OCI-LY3 (cell line): ENCODE data around the gene ZPR1.

Source experiments
- H2AFZ ChIP-seq: fragments of 200-600, 300-600 bp; shearing (Covaris generic); 2 replicates; pipeline ENCODE4 v1.6.0; 2014; ENCODE audit warnings: antibody characterized with exemption, low read depth, low read length
- H3K27ac ChIP-seq: fragments of 200-600, 300-600 bp; sonication (generic); 2 replicates; pipeline ENCODE4 v1.5.1; 2014; ENCODE audit warnings: mild to moderate bottlenecking, low read length, moderate library complexity, mixed read lengths
- H3K27me3 ChIP-seq: fragments of 200-600, 300-600 bp; sonication (generic); 2 replicates; pipeline ENCODE4 v1.6.1; 2014; ENCODE audit warnings: low read depth, low read length, mixed read lengths
- H3K36me3 ChIP-seq: fragments of 200-600, 300-600 bp; sonication (generic); replicated peaks from 2 replicates; pipeline ENCODE3; 2014; ENCODE audit warnings: low read depth, low read length, mixed read lengths
- H3K4me1 ChIP-seq: fragments of 300-600, 200-600 bp; sonication (generic); 2 replicates; pipeline ENCODE4 v1.6.1; 2014; ENCODE audit warnings: low read length, mixed read lengths
- H3K4me2 ChIP-seq: fragments of 200-600, 300-600 bp; sonication (generic); 2 replicates; pipeline ENCODE4 v1.6.1; 2014; ENCODE audit warnings: low read length, mixed read lengths
- H3K4me3 ChIP-seq: fragments of 300-600, 200-600 bp; sonication (generic); 2 replicates; pipeline ENCODE4 v1.5.1; 2014; ENCODE audit warnings: antibody characterized with exemption, mild to moderate bottlenecking, low read length, moderate library complexity
- H3K79me2 ChIP-seq: fragments of 300-600, 200-600 bp; shearing (Covaris generic); 2 replicates; pipeline ENCODE4 v1.6.1; 2014; ENCODE audit warnings: mild to moderate bottlenecking, low read length, mixed read lengths
- H3K9ac ChIP-seq: fragments of 300-600, 200-600 bp; shearing (Covaris generic); 2 replicates; pipeline ENCODE4 v1.6.0; 2014; ENCODE audit warnings: mild to moderate bottlenecking, low read length, moderate library complexity
- H3K9me3 ChIP-seq: fragments of 200-600, 300-600 bp; shearing (Covaris generic); 2 replicates; pipeline ENCODE4 v1.6.1; 2014; ENCODE audit warnings: low read length, mixed read lengths; ENCODE audit not compliant: insufficient read depth
- H4K20me1 ChIP-seq: fragments of 200-600, 300-600 bp; sonication (generic); 2 replicates; pipeline ENCODE4 v1.6.1; 2016; ENCODE audit warnings: low read length, mixed read lengths; ENCODE audit not compliant: insufficient read depth
- EZH2phosphoT487 ChIP-seq: fragments of 200-600 bp; shearing (Covaris generic); IDR thresholded peaks from 2 replicates; pipeline ENCODE4 v1.6.1; 2018; ENCODE audit warnings: antibody characterized with exemption, mixed run types, low read depth
- TF ChIP-seq, protein P1 (sequence below): fragments of 200-600, 300-600 bp; sonication (generic); IDR thresholded peaks from 2 replicates; pipeline ENCODE4 v1.5.1; 2014; ENCODE audit warnings: antibody characterized with exemption, low read length, low read depth

ZPR1 gene

DNA sequence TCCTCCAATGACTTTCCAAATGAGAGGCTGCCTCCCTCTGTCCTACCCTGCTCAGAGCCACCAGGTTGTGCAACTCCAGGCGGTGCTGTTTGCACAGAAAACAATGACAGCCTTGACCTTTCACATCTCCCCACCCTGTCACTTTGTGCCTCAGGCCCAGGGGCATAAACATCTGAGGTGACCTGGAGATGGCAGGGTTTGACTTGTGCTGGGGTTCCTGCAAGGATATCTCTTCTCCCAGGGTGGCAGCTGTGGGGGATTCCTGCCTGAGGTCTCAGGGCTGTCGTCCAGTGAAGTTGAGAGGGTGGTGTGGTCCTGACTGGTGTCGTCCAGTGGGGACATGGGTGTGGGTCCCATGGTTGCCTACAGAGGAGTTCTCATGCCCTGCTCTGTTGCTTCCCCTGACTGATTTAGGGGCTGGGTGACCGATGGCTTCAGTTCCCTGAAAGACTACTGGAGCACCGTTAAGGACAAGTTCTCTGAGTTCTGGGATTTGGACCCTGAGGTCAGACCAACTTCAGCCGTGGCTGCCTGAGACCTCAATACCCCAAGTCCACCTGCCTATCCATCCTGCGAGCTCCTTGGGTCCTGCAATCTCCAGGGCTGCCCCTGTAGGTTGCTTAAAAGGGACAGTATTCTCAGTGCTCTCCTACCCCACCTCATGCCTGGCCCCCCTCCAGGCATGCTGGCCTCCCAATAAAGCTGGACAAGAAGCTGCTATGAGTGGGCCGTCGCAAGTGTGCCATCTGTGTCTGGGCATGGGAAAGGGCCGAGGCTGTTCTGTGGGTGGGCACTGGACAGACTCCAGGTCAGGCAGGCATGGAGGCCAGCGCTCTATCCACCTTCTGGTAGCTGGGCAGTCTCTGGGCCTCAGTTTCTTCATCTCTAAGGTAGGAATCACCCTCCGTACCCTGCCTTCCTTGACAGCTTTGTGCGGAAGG lies 44.8 kb upstream of the ZPR1 start:
- Histone ChIP-seq H3K4me3 (no peak overlapping the region), H3K9ac (no peak overlapping the region), H3K4me2 (no peak overlapping the region), H2AFZ (no peak overlapping the region), H3K4me1 (peaks cover 7% of the 10 kb centered on the region; the same call in 1 of the 2 replicates), H3K27me3 (no peaks in the 10 kb centered on the region), H3K79me2 (no peaks in the 10 kb centered on the region), H3K27ac (no peak overlapping the region), H3K36me3 (no peaks in the 10 kb centered on the region), H4K20me1 (no peaks in the 10 kb centered on the region), H3K9me3 (no peaks in the 10 kb centered on the region)
- TF ChIP-seq EZH2phosphoT487 = no peak
- TF ChIP-seq, protein P1, sequence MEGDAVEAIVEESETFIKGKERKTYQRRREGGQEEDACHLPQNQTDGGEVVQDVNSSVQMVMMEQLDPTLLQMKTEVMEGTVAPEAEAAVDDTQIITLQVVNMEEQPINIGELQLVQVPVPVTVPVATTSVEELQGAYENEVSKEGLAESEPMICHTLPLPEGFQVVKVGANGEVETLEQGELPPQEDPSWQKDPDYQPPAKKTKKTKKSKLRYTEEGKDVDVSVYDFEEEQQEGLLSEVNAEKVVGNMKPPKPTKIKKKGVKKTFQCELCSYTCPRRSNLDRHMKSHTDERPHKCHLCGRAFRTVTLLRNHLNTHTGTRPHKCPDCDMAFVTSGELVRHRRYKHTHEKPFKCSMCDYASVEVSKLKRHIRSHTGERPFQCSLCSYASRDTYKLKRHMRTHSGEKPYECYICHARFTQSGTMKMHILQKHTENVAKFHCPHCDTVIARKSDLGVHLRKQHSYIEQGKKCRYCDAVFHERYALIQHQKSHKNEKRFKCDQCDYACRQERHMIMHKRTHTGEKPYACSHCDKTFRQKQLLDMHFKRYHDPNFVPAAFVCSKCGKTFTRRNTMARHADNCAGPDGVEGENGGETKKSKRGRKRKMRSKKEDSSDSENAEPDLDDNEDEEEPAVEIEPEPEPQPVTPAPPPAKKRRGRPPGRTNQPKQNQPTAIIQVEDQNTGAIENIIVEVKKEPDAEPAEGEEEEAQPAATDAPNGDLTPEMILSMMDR = peak; percentile 34

DNA sequence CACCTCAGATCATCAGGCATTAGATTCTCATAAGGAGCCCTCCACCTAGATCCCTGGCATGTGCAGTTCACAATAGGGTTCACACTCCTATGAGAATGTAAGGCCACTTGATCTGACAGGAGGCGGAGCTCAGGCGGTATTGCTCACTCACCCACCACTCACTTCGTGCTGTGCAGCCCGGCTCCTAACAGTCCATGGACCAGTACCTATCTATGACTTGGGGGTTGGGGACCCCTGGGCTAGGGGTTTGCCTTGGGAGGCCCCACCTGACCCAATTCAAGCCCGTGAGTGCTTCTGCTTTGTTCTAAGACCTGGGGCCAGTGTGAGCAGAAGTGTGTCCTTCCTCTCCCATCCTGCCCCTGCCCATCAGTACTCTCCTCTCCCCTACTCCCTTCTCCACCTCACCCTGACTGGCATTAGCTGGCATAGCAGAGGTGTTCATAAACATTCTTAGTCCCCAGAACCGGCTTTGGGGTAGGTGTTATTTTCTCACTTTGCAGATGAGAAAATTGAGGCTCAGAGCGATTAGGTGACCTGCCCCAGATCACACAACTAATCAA lies 44.0 kb upstream of the ZPR1 start:
- Histone ChIP-seq H3K27me3 (no peaks in the 10 kb centered on the region), H3K9ac (no peak overlapping the region), H3K27ac (no peak overlapping the region), H4K20me1 (no peaks in the 10 kb centered on the region), H3K79me2 (no peaks in the 10 kb centered on the region), H3K4me1 (peaks cover 7% of the 10 kb centered on the region; the same call in 1 of the 2 replicates), H3K4me3 (no peak overlapping the region), H3K9me3 (no peaks in the 10 kb centered on the region), H3K4me2 (no peak overlapping the region), H2AFZ (no peak overlapping the region), H3K36me3 (no peaks in the 10 kb centered on the region)
- TF ChIP-seq, protein P1 = no peak
- TF ChIP-seq EZH2phosphoT487 = no peak

DNA sequence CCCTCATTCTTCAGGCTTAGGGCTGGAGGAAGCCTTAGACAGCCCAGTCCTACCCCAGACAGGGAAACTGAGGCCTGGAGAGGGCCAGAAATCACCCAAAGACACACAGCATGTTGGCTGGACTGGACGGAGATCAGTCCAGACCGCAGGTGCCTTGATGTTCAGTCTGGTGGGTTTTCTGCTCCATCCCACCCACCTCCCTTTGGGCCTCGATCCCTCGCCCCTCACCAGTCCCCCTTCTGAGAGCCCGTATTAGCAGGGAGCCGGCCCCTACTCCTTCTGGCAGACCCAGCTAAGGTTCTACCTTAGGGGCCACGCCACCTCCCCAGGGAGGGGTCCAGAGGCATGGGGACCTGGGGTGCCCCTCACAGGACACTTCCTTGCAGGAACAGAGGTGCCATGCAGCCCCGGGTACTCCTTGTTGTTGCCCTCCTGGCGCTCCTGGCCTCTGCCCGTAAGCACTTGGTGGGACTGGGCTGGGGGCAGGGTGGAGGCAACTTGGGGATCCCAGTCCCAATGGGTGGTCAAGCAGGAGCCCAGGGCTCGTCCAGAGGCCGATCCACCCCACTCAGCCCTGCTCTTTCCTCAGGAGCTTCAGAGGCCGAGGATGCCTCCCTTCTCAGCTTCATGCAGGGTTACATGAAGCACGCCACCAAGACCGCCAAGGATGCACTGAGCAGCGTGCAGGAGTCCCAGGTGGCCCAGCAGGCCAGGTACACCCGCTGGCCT lies 42.5 kb upstream of the ZPR1 start:
- Histone ChIP-seq H3K9ac (no peak overlapping the region), H3K27me3 (no peaks in the 10 kb centered on the region), H4K20me1 (no peaks in the 10 kb centered on the region), H2AFZ (no peak overlapping the region), H3K4me1 (peaks cover 6% of the 10 kb centered on the region; the same call in 1 of the 2 replicates), H3K27ac (no peak overlapping the region), H3K4me3 (no peak overlapping the region), H3K79me2 (no peaks in the 10 kb centered on the region), H3K9me3 (no peaks in the 10 kb centered on the region), H3K4me2 (no peak overlapping the region), H3K36me3 (no peaks in the 10 kb centered on the region)
- TF ChIP-seq, protein P1 = no peak
- no peak for TF ChIP-seq EZH2phosphoT487
